C1 segment of cervical spinal cord (tissue), 14 donors: ENCODE data around the gene DBH.

Experiments used
- DNase-seq, 14 donors: peaks; one replicate each; lab custom pipeline; 2025; lab: John Stamatoyannopoulos, UW

The DBH gene

GRCh38 chr9:133604214-133604613 lies 31.9 kb upstream of the DBH start:
- no peak for DNase-seq

- DNase-seq: no peak
These were observed 31.3 kb upstream of the DBH start for GRCh38 chr9:133604856-133605255.

- DNase-seq: no peak
These were observed 30.7 kb upstream of the DBH start for GRCh38 chr9:133605446-133605845.

GRCh38 chr9:133605856-133606707 lies 30.1 kb upstream of the DBH start:
- DNase-seq: no peak

- no peak for DNase-seq
These were observed 29.5 kb upstream of the DBH start for GRCh38 chr9:133606708-133607025.

- no peak for DNase-seq
These were observed 28.8 kb upstream of the DBH start for GRCh38 chr9:133607381-133607780.

- DNase-seq: no peak
These were observed 28.2 kb upstream of the DBH start for GRCh38 chr9:133607976-133608375.

GRCh38 chr9:133608382-133608781 lies 27.8 kb upstream of the DBH start:
- no peak for DNase-seq

GRCh38 chr9:133608889-133609288 lies 27.3 kb upstream of the DBH start:
- DNase-seq: no peak

GRCh38 chr9:133609311-133610098 lies 26.7 kb upstream of the DBH start, which contains the start of gene FAM163B:
FAM163B (minus strand) TSS chr9:133609389; CDS start chr9:133580223, 29,166 bp downstream.
- DNase-seq: peak in 8 of 14 donors; percentile 14 to 61 (median 25)

GRCh38 chr9:133610845-133611244 lies 25.3 kb upstream of the DBH start:
- DNase-seq: no peak

- no peak for DNase-seq
These were observed 24.1 kb upstream of the DBH start for GRCh38 chr9:133612051-133612450.

- no peak for DNase-seq
These were observed 23.3 kb upstream of the DBH start for GRCh38 chr9:133612816-133613215.

- DNase-seq: no peak
These were observed 22.7 kb upstream of the DBH start for GRCh38 chr9:133613432-133613831.

- DNase-seq: no peak
These were observed 22.1 kb upstream of the DBH start for GRCh38 chr9:133614056-133614455.

GRCh38 chr9:133614678-133615077 lies 21.5 kb upstream of the DBH start:
- no peak for DNase-seq

GRCh38 chr9:133615186-133615585 lies 21.0 kb upstream of the DBH start:
- DNase-seq: no peak

GRCh38 chr9:133615606-133616188 lies 20.5 kb upstream of the DBH start:
- DNase-seq: no peak

GRCh38 chr9:133616643-133617405 lies 19.3 kb upstream of the DBH start:
- DNase-seq: no peak

GRCh38 chr9:133618726-133619125 lies 17.4 kb upstream of the DBH start:
- no peak for DNase-seq

- DNase-seq: peak in 4 of 14 donors; percentile 5 to 26 (median 12)
These were observed 16.4 kb upstream of the DBH start for GRCh38 chr9:133619791-133620190.
